SJCRH30 (cell line): ENCODE measurements around the gene HOXC11. TPM values are rescaled to one million over a fixed set of nuclear protein-coding genes. Genes with fewer than 3 reads are reported as not detected.

ENCODE experiments used
- DNase-seq, 2 experiments: peaks; one replicate each; pipeline ENCODE4 v3.0.0-alpha.2; 2015 to 2020
- H3K27ac ChIP-seq: fragments of 250-450 bp; sonication (Bioruptor Pico); 2 replicates; pipeline ENCODE4 v1.5.1; 2020; ENCODE audit warnings: mild to moderate bottlenecking, moderate library complexity
- H3K27me3 ChIP-seq: fragments of 250-450 bp; sonication (Bioruptor Pico); 2 replicates; pipeline ENCODE4 v1.5.1; 2020; ENCODE audit warnings: mild to moderate bottlenecking, moderate library complexity
- H3K36me3 ChIP-seq: fragments of 250-450 bp; sonication (Bioruptor Pico); 2 replicates; pipeline ENCODE4 v1.5.1; 2020; ENCODE audit warnings: mild to moderate bottlenecking, moderate library complexity
- H3K4me1 ChIP-seq: fragments of 250-450 bp; sonication (Bioruptor Pico); 2 replicates; pipeline ENCODE4 v1.5.1; 2020; ENCODE audit warnings: mild to moderate bottlenecking, moderate library complexity
- H3K4me3 ChIP-seq: fragments of 250-450 bp; sonication (Bioruptor Pico); 2 replicates; pipeline ENCODE4 v1.5.1; 2020; ENCODE audit warnings: mild to moderate bottlenecking, moderate library complexity
- H3K9me3 ChIP-seq: fragments of 250-450 bp; sonication (Bioruptor Pico); replicated peaks from 2 replicates; pipeline ENCODE4 v1.5.1; 2020; ENCODE audit warnings: mild to moderate bottlenecking, moderate library complexity
- total RNA-seq: library from RNA; depleted of rRNA; stranded (reverse); fragments of >200 nt; shearing (Covaris generic); gene quantifications from 2 replicates; pipeline ENCODE4 v1.2.3, GENCODE V29; 2014

Gene HOXC11
- total RNA-seq, 1 experiment from 2014 or later: 1.1 TPM

- Histone ChIP-seq H3K27me3 (peaks cover 10% of the 10 kb centered on the region; the same call in 1 of the 2 replicates), H3K9me3 (no peaks in the 10 kb centered on the region), H3K4me3 (peak within 1 kb of the TSS; percentile 61), H3K27ac (no peak within 1 kb of the TSS), H3K4me1 (no peaks in the 10 kb centered on the region), H3K36me3 (no peaks in the 10 kb centered on the region)
- DNase-seq: peak; percentile 96 to 97
These were observed 34.4 kb upstream of the HOXC11 start, which contains the start of gene HOXC13 for GRCh38 chr12:53938326-53939140. Gene HOXC13, plus strand, starts transcription at chr12:53938831. Its CDS starts 76 bp downstream, at chr12:53938907.

GRCh38 chr12:53939141-53940108, 33.5 kb upstream of the HOXC11 start:
- Histone ChIP-seq H3K27ac (no peak overlapping the region), H3K4me3 (peak overlapping the region; percentile 61)

GRCh38 chr12:53940443-53941014, 32.4 kb upstream of the HOXC11 start:
- H3K9me3 ChIP-seq: no peaks in the 10 kb centered on the region
- 0 out of 2 replicates have a peak, but pooled peaks cover 10% of the 10 kb centered on the region for H3K27me3 ChIP-seq
- H3K27ac ChIP-seq: no peak overlapping the region
- H3K4me3 ChIP-seq: no peak overlapping the region
- H3K4me1 ChIP-seq: no peaks in the 10 kb centered on the region
- no peak for DNase-seq
- H3K36me3 ChIP-seq: no peaks in the 10 kb centered on the region

More at GRCh38 chr12:53939141-53940108, 33.5 kb upstream of the HOXC11 start:
- Histone ChIP-seq H3K4me1 (no peaks in the 10 kb centered on the region), H3K9me3 (no peaks in the 10 kb centered on the region), H3K27me3 (0 out of 2 replicates have a peak, but pooled peaks cover 10% of the 10 kb centered on the region), H3K36me3 (no peaks in the 10 kb centered on the region)
- DNase-seq: no peak

GRCh38 chr12:53941187-53941586, 31.7 kb upstream of the HOXC11 start:
- no peak overlapping the region for H3K27ac ChIP-seq
- H3K36me3 ChIP-seq: no peaks in the 10 kb centered on the region
- DNase-seq: no peak
- no peak overlapping the region for H3K4me3 ChIP-seq
- 0 out of 2 replicates have a peak, but pooled peaks cover 10% of the 10 kb centered on the region for H3K27me3 ChIP-seq
- H3K9me3 ChIP-seq: no peaks in the 10 kb centered on the region
- no peaks in the 10 kb centered on the region for H3K4me1 ChIP-seq

GRCh38 chr12:53941750-53942149, 31.2 kb upstream of the HOXC11 start:
- no peak for DNase-seq
- H3K27me3 ChIP-seq: 0 out of 2 replicates have a peak, but pooled peaks cover 10% of the 10 kb centered on the region
- H3K36me3 ChIP-seq: no peaks in the 10 kb centered on the region
- H3K4me3 ChIP-seq: no peak overlapping the region
- no peaks in the 10 kb centered on the region for H3K9me3 ChIP-seq
- no peak overlapping the region for H3K27ac ChIP-seq
- no peaks in the 10 kb centered on the region for H3K4me1 ChIP-seq

- no peaks in the 10 kb centered on the region for H3K4me1 ChIP-seq
- H3K27ac ChIP-seq: no peak overlapping the region
- 0 out of 2 replicates have a peak, but pooled peaks cover 2% of the 10 kb centered on the region for H3K27me3 ChIP-seq
- no peak for DNase-seq
- H3K36me3 ChIP-seq: no peaks in the 10 kb centered on the region
- H3K9me3 ChIP-seq: no peaks in the 10 kb centered on the region
- no peak overlapping the region for H3K4me3 ChIP-seq
These were observed 30.4 kb upstream of the HOXC11 start for GRCh38 chr12:53942467-53942997.

- Histone ChIP-seq H3K9me3 (no peaks in the 10 kb centered on the region), H3K4me1 (no peaks in the 10 kb centered on the region), H3K36me3 (no peaks in the 10 kb centered on the region), H3K27me3 (no peaks in the 10 kb centered on the region), H3K27ac (no peak overlapping the region), H3K4me3 (no peak overlapping the region)
- DNase-seq: no peak
These were observed 28.7 kb upstream of the HOXC11 start for GRCh38 chr12:53944209-53944608.

GRCh38 chr12:53944907-53945847, 27.7 kb upstream of the HOXC11 start:
- no peak for DNase-seq
- H3K4me3 ChIP-seq: no peak overlapping the region
- H3K36me3 ChIP-seq: no peaks in the 10 kb centered on the region
- H3K4me1 ChIP-seq: no peaks in the 10 kb centered on the region
- H3K27ac ChIP-seq: no peak overlapping the region
- no peaks in the 10 kb centered on the region for H3K9me3 ChIP-seq
- no peaks in the 10 kb centered on the region for H3K27me3 ChIP-seq

- Histone ChIP-seq H3K4me3 (no peak overlapping the region), H3K9me3 (no peaks in the 10 kb centered on the region), H3K27ac (no peak overlapping the region), H3K27me3 (peaks cover 6% of the 10 kb centered on the region), H3K36me3 (no peaks in the 10 kb centered on the region), H3K4me1 (no peaks in the 10 kb centered on the region)
- DNase-seq: no peak
These were observed 25.2 kb upstream of the HOXC11 start for GRCh38 chr12:53947743-53948142.

GRCh38 chr12:53948650-53949593, 24.0 kb upstream of the HOXC11 start:
- no peaks in the 10 kb centered on the region for H3K9me3 ChIP-seq
- H3K36me3 ChIP-seq: no peaks in the 10 kb centered on the region
- no peak for DNase-seq
- peaks cover 12% of the 10 kb centered on the region for H3K27me3 ChIP-seq
- H3K4me1 ChIP-seq: no peaks in the 10 kb centered on the region
- no peak overlapping the region for H3K4me3 ChIP-seq
- no peak overlapping the region for H3K27ac ChIP-seq

GRCh38 chr12:53949631-53950436, 23.1 kb upstream of the HOXC11 start:
- Histone ChIP-seq H3K9me3 (no peaks in the 10 kb centered on the region), H3K4me1 (no peaks in the 10 kb centered on the region), H3K27ac (no peak overlapping the region), H3K27me3 (peaks cover 12% of the 10 kb centered on the region), H3K4me3 (no peak overlapping the region), H3K36me3 (no peaks in the 10 kb centered on the region)
- DNase-seq: no peak

- Histone ChIP-seq H3K36me3 (no peaks in the 10 kb centered on the region), H3K9me3 (no peaks in the 10 kb centered on the region), H3K4me3 (no peak overlapping the region), H3K27me3 (peaks cover 12% of the 10 kb centered on the region), H3K27ac (no peak overlapping the region), H3K4me1 (no peaks in the 10 kb centered on the region)
- DNase-seq: no peak
These were observed 22.5 kb upstream of the HOXC11 start for GRCh38 chr12:53950437-53950773.
